NCI-H2081 treated with DMSO at 0.1 percent for 48 hours (cell line): ENCODE measurements around the gene PRKCI.
"Not testable (repeated sequence)": the region's sequence is repeated elsewhere in the genome, so short reads cannot be mapped to it uniquely, and the experiment has no call there.

ENCODE experiments used
- DNase-seq: peaks from one replicate; lab custom pipeline; 2025; lab: John Stamatoyannopoulos, UW

PRKCI gene

DNA sequence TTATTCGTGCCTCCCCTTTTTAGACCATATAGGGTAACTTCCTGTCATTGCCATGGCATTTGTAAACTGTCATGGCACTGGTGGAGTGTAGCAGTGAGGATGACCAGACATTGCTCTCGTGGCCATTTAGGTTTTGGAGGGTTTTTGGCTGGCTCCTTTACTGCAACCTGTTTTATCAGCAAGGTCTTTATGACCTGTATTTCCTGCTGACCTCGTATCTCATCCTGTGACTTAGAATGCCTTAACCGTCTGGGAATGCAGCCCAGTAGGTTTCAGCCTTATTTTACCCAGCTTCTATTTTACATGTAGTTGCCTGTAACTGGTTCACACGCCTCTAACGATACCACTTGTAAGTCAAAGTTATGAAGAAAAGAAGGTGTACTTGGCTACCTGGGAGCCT, 121.6 kb downstream of the PRKCI start:
- DNase-seq, result not testable (repeated sequence)

GRCh38 chr3:170344971-170345370, 122.7 kb downstream of the PRKCI start:
- DNase-seq, result no peak

DNA sequence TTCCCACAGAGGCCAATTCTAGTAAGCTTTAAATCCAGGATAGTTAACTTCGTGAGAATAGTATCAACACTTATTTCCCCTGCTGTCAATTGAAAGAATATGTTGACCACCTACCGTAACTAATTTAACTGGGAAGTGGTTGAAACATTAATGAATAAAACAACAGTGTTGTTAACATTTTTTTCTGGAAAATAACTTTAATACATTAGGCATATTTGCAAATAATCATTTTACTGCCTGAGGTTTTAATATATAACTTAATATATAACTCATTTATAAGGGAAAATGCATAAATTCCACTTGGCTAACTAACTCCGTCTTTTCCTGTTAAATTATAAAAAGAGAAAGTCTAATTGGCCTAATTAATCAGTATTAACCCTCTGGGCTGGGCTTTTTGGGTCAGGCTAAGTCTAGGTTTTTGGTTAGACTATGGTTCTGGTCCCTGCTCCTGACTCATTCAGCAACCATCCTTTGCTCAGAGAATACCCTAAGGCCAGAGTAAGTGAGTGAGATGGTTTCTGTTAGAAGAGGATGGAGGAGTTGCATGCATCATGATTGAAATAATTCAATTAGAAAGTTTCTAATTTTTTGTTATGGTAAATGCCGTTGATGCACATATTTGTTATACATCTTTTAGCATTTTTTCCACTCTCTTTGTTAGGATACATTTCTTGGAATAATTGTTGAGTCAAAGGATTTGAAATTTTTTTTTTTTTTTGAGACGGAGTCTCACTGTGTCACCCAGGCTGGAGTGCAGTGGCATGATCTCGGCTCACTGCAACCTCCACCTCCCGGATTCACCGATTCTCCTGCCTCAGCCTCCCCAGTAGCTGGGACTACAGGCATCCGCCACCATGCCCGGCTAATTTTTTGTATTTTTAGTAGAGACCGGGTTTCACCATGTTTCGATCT, 124.5 kb downstream of the PRKCI start:
- no peak for DNase-seq

GRCh38 chr3:170350515-170351413, 128.5 kb downstream of the PRKCI start:
- no peak for DNase-seq

DNA sequence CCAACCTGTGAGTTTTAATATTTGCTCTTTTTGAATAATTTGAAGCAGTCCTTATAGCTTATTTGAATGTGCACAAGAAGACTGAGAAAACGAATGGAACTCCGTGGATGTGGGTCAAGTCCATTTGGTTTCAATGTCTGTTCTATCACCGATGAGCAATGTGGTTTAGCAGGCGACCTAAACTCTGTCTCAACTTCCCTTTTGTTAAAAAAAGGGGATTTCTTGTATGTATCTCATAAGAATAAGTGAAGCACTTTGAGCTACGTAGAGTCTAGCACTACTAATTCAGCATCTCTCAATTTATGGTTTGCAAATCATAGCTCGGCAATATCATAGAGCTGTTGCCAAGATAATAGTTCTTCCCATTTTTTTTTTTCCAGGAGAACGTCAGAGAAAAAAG, 130.7 kb downstream of the PRKCI start:
- no peak for DNase-seq

DNA sequence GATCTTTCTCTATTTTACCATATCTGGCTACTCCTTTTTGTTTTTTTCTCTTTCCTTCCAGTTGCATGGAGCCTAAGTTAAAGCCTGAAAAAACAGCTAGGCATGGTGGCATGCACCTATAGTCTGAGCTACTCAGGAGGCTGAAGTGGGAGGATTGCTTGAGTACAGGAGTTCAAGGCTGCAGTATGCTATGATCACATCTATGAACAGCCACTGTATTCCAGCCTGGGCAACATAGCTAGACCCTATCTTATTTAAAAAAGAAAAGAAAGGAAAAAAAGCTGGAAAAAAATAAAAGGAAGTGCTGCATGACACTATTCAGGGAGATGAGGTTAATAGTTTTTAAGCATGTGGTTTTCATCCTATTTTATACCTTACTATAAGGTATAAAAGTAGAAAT, 131.3 kb downstream of the PRKCI start:
- DNase-seq, result no peak

DNA sequence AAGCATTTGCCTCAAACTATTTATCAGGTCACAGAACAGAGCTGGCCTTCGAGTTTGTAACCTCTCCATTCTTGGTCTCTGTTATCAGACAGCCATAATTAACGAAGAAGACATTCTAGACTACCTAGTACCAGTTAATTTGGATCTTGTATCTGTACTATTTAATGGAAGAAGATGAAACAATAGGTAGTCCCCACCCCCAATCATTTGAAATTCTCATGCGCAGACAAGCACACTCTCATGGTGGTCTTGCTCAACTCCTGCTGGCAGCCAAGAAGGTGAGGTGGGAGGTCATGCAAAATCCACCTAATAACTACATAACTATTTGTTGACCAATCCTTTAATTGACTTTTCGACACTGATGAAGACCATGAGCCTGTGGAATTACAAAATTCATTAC, 132.5 kb downstream of the PRKCI start:
- no peak for DNase-seq
